Lung (tissue), 12 donors: Measurements from ENCODE around the gene PTPRN2. TPM values are rescaled to one million over a fixed set of nuclear protein-coding genes. Genes with fewer than 3 reads are reported as not detected.

Source experiments
- ATAC-seq: fragments of 200-7000 bp; cut with Tn5 transposase; one replicate; pipeline ENCODE4 v1.9.1; 2020; ENCODE audit warnings: moderate number of reproducible peaks; ENCODE audit not compliant: insufficient read depth, low FRiP score
- DNase-seq, 3 donors: peaks; one replicate each; pipeline ENCODE4 v3.0.0-alpha.2; 2013 to 2017
- H3K27ac ChIP-seq, 2 donors: one replicate each; pipeline ENCODE4 v1.5.1; 2013; ENCODE audit warnings: mild to moderate bottlenecking in 2 of 2, moderate library complexity in 2 of 2, control low read depth in 1 of 2, inconsistent platforms in 1 of 2, low read depth in 1 of 2, low read length in 1 of 2
- H3K27me3 ChIP-seq, 3 donors: one replicate each; pipeline ENCODE4 v1.5.1; 2013; ENCODE audit warnings: low read length in 2 of 3; ENCODE audit not compliant: control insufficient read depth in 3 of 3, insufficient read depth in 3 of 3
- H3K36me3 ChIP-seq, 4 donors: one replicate each; pipeline ENCODE4 v1.5.1; 2013; ENCODE audit warnings: low read length in 4 of 4, mild to moderate bottlenecking in 1 of 4, moderate library complexity in 1 of 4; ENCODE audit not compliant: control insufficient read depth in 4 of 4, insufficient read depth in 4 of 4
- H3K4me1 ChIP-seq, 5 donors: one replicate each; pipeline ENCODE4 v1.5.1; 2013; ENCODE audit warnings: low read length in 5 of 5, mild to moderate bottlenecking in 2 of 5, moderate library complexity in 1 of 5; ENCODE audit not compliant: control insufficient read depth in 5 of 5, insufficient read depth in 5 of 5
- H3K4me3 ChIP-seq: one replicate; pipeline ENCODE4 v1.5.1; 2013; ENCODE audit warnings: mild to moderate bottlenecking, control low read depth, moderate library complexity
- H3K9ac ChIP-seq, 2 donors: one replicate each; pipeline ENCODE4 v1.5.1; 2013; ENCODE audit warnings: low read length in 2 of 2, control low read depth in 1 of 2; ENCODE audit not compliant: insufficient read depth in 1 of 2
- H3K9me3 ChIP-seq, 4 donors: one replicate each; pipeline ENCODE4 v1.5.1; 2013; ENCODE audit warnings: low read length in 3 of 4, mild to moderate bottlenecking in 1 of 4, moderate library complexity in 1 of 4; ENCODE audit not compliant: control insufficient read depth in 4 of 4, insufficient read depth in 3 of 4
- CTCF ChIP-seq: IDR thresholded peaks from 2 replicates; pipeline ENCODE4 v1.5.1; 2012; ENCODE audit warnings: mild to moderate bottlenecking; ENCODE audit errors: control extremely low read depth, extremely low read depth
- WGBS, 2 donors: extraction: QIAGEN DNeasy Blood & Tissue Kit; methylation state at CpG; one replicate each; pipeline ENCODE4 v1.1.7; 2013; 5-methylcytosine and 5-hydroxymethylcytosine counted together
- polyA plus RNA-seq, 2 donors: library from polyadenylated mRNA; stranded (reverse); fragments of 200-250 nt; gene quantifications; one replicate each; pipeline ENCODE4 v1.2.1, GENCODE V29; 2013
- total RNA-seq, 2 donors: library from RNA; depleted of rRNA in 1 of 2; stranded (reverse); fragments of >200 nt in 1 of 2; gene quantifications; one replicate each; pipeline ENCODE4 v1.2.1, GENCODE V29; 2014 to 2021
- donor health status: control.
- donor health status: control.
- donor health status: Bipolar disorder and iron deficiency.
- donor health status: healthy.
- donor health status: DM: yes; HTN: yes; CAD: no.

PTPRN2 gene
- total and polyA plus RNA-seq, 4 donors, result 2.1 to 7.4 (median 4.4) TPM

- ATAC-seq (no peak), DNase-seq (no peak)
- Histone ChIP-seq H3K36me3 (no peaks in the 10 kb centered on the region), H3K27me3 (peaks cover 0 to 9% (median 0%) of the 10 kb centered on the region in 3 donors), H3K27ac (no peak overlapping the region), H3K4me1 (peaks cover 0 to 8% (median 0%) of the 10 kb centered on the region in 5 donors), H3K9me3 (no peaks in the 10 kb centered on the region), H3K4me3 (no peak overlapping the region), H3K9ac (no peak overlapping the region)
- no peak for TF ChIP-seq CTCF
- 92 to 93% methylated on average over 29 of the region's 29 CpGs for WGBS, 2 donors
These were observed 843.7 kb downstream of the PTPRN2 start for GRCh38 chr7:157743781-157744525.

GRCh38 chr7:157740251-157740798, 847.3 kb downstream of the PTPRN2 start:
- H3K4me1 ChIP-seq, result peaks cover 0 to 20% (median 0%) of the 10 kb centered on the region in 5 donors
- WGBS, 2 donors, result 84 to 94% methylated on average over 24 of the region's 24 CpGs

GRCh38 chr7:157739650-157740049, 848.0 kb downstream of the PTPRN2 start:
- ATAC-seq (no peak), DNase-seq (peak in 2 of 3 donors; percentile 36 to 46)

More at GRCh38 chr7:157740251-157740798, 847.3 kb downstream of the PTPRN2 start:
- H3K36me3 ChIP-seq, result no peaks in the 10 kb centered on the region
- H3K9ac ChIP-seq, result no peak overlapping the region
- ATAC-seq (no peak), DNase-seq (no peak)
- no peak for TF ChIP-seq CTCF
- H3K27me3 ChIP-seq, result peaks cover 0 to 9% (median 2%) of the 10 kb centered on the region in 3 donors
- no peak overlapping the region for H3K27ac ChIP-seq
- no peaks in the 10 kb centered on the region for H3K9me3 ChIP-seq
- H3K4me3 ChIP-seq, result no peak overlapping the region

More at GRCh38 chr7:157739650-157740049, 848.0 kb downstream of the PTPRN2 start:
- no peak overlapping the region for H3K4me3 ChIP-seq
- peaks cover 0 to 9% (median 2%) of the 10 kb centered on the region in 3 donors for H3K27me3 ChIP-seq
- H3K36me3 ChIP-seq, result no peaks in the 10 kb centered on the region
- WGBS, 2 donors, result 80 to 85% methylated on average over 6 of the region's 6 CpGs
- peaks cover 0 to 20% (median 0%) of the 10 kb centered on the region in 5 donors for H3K4me1 ChIP-seq
- H3K27ac ChIP-seq, result no peak overlapping the region
- TF ChIP-seq CTCF, result no peak
- H3K9ac ChIP-seq, result no peak overlapping the region
- H3K9me3 ChIP-seq, result no peaks in the 10 kb centered on the region
